HUDEP-2 (cell line): ENCODE results near the gene P2RX6.
A peak's percentile ranks its signal among the peaks of the same experiment; 100 is the strongest.
"Not testable (repeated sequence)": the region's sequence is repeated elsewhere in the genome, so short reads cannot be mapped to it uniquely, and the experiment has no call there.

Experiments
- DNase-seq, 76 experiments: peaks; one replicate each; lab custom pipeline; 2025; ENCODE audit not compliant: unreplicated experiment in 76 of 76; lab: John Stamatoyannopoulos, UW

P2RX6 gene

GRCh38 chr22:21030621-21031544, 15.9 kb downstream of the P2RX6 start:
- DNase-seq: no peak

GRCh38 chr22:21031545-21032036, 16.6 kb downstream of the P2RX6 start:
- DNase-seq: no peak

- DNase-seq: no peak
Measured at GRCh38 chr22:21032037-21032867, 17.3 kb downstream of the P2RX6 start, which contains the start of gene SLC7A4. TSS of gene SLC7A4 (minus strand) at chr22:21032561. CDS start at chr22:21031812, 749 bp downstream.

GRCh38 chr22:21032868-21033688, 18.1 kb downstream of the P2RX6 start:
- DNase-seq: no peak

- no peak for DNase-seq
Measured at GRCh38 chr22:21033895-21034294, 18.9 kb downstream of the P2RX6 start.

GRCh38 chr22:21034989-21035388, 20.0 kb downstream of the P2RX6 start:
- DNase-seq: no peak

- DNase-seq: no peak
Measured at GRCh38 chr22:21038405-21038804, 23.4 kb downstream of the P2RX6 start.

- not testable (repeated sequence) for DNase-seq
Measured at GRCh38 chr22:21039158-21039557, 24.2 kb downstream of the P2RX6 start.

GRCh38 chr22:21041937-21042336, 27.0 kb downstream of the P2RX6 start:
- no peak for DNase-seq

- no peak for DNase-seq
Measured at GRCh38 chr22:21042978-21043859, 28.3 kb downstream of the P2RX6 start.

- no peak for DNase-seq
Measured at GRCh38 chr22:21043860-21044535, 29.0 kb downstream of the P2RX6 start.

GRCh38 chr22:21044931-21045584, 30.1 kb downstream of the P2RX6 start:
- peak in 2 of 76 experiments; percentile 9 to 10 for DNase-seq

- peak in 59 of 76 experiments; percentile 3 to 78 (median 43) for DNase-seq
Measured at GRCh38 chr22:21045585-21046294, 30.8 kb downstream of the P2RX6 start, which contains the start of gene LRRC74B. TSS of gene LRRC74B (plus strand) at chr22:21045946. CDS start at chr22:21045987, 41 bp downstream.

- DNase-seq: no peak
Measured at GRCh38 chr22:21047035-21047661, 32.2 kb downstream of the P2RX6 start.

GRCh38 chr22:21047730-21048129, 32.8 kb downstream of the P2RX6 start:
- DNase-seq: no peak

- DNase-seq: not testable (repeated sequence)
Measured at GRCh38 chr22:21048448-21048847, 33.5 kb downstream of the P2RX6 start.

- DNase-seq: not testable (repeated sequence)
Measured at GRCh38 chr22:21048965-21049364, 34.0 kb downstream of the P2RX6 start.
